Natural killer cell (primary cell): Measurements from ENCODE around the gene KLHDC1. TPM values are rescaled to one million over a fixed set of nuclear protein-coding genes. Genes with fewer than 3 reads are reported as not detected.
"Not testable (repeated sequence)": the region's sequence is repeated elsewhere in the genome, so short reads cannot be mapped to it uniquely, and the experiment has no call there.

Experiments used
- ATAC-seq, 3 donors: fragments of 150-1000 bp in 2 of 3; fragments of 200-7000 bp in 1 of 3; cut with Tn5 transposase; 1 replicate in 1 of 3; 2 replicates in 2 of 3; pipeline ENCODE4 v1.10.0; 2021; ENCODE audit warnings: mild to moderate bottlenecking in 2 of 3, moderate library complexity in 2 of 3
- DNase-seq, 2 donors: peaks; one replicate each; pipeline versions ENCODE4 v3.0.0 to v3.0.0-alpha.2; 2013 to 2021; ENCODE audit warnings: mixed read lengths in 1 of 2
- H3K27ac ChIP-seq: one replicate; pipeline ENCODE4 v1.5.1; 2013; ENCODE audit warnings: mild to moderate bottlenecking, low read length
- H3K27me3 ChIP-seq: one replicate; pipeline ENCODE4 v1.6.1; 2013; ENCODE audit warnings: low read length; ENCODE audit not compliant: control insufficient read depth, insufficient read depth
- H3K36me3 ChIP-seq: one replicate; pipeline ENCODE4 v1.6.1; 2013; ENCODE audit warnings: low read length; ENCODE audit not compliant: control insufficient read depth, insufficient read depth
- H3K4me1 ChIP-seq: one replicate; pipeline ENCODE4 v1.6.1; 2013; ENCODE audit warnings: low read length; ENCODE audit not compliant: control insufficient read depth, insufficient read depth
- H3K4me3 ChIP-seq: one replicate; pipeline ENCODE4 v1.5.1; 2013; ENCODE audit warnings: low read length
- H3K9me3 ChIP-seq: one replicate; pipeline ENCODE4 v1.6.1; 2013; ENCODE audit warnings: low read length; ENCODE audit not compliant: control insufficient read depth, insufficient read depth
- H3K27ac Mint-ChIP-seq, 2 donors: one replicate each; pipeline ENCODE4 v1.8.0; 2022; ENCODE audit warnings: mild to moderate bottlenecking in 2 of 2, mixed read lengths in 2 of 2, moderate library complexity in 1 of 2
- H3K27me3 Mint-ChIP-seq, 2 donors: one replicate each; pipeline ENCODE4 v1.8.0; 2022; ENCODE audit warnings: low read depth in 2 of 2, mixed read lengths in 2 of 2
- H3K36me3 Mint-ChIP-seq: one replicate; pipeline ENCODE4 v1.8.0; 2022; ENCODE audit warnings: mixed read lengths
- H3K4me1 Mint-ChIP-seq, 2 donors: one replicate each; pipeline ENCODE4 v1.8.0; 2022; ENCODE audit warnings: mixed read lengths in 2 of 2
- H3K4me3 Mint-ChIP-seq: one replicate; pipeline ENCODE4 v1.8.0; 2022; ENCODE audit warnings: mild to moderate bottlenecking, moderate library complexity, mixed read lengths
- H3K9me3 Mint-ChIP-seq, 2 donors: one replicate each; pipeline ENCODE4 v1.8.0; 2022; ENCODE audit warnings: mixed read lengths in 2 of 2
- CTCF ChIP-seq: fragments of 200-600 bp; IDR thresholded peaks from one replicate; pipeline ENCODE4 v1.8.0; 2022; ENCODE audit warnings: antibody characterized with exemption
- WGBS: methylation state at CpG from one replicate; pipeline ENCODE4 v1.1.7; 2013; ENCODE audit warnings: missing lambda C conversion rate; ENCODE audit not compliant: insufficient coverage; 5-methylcytosine and 5-hydroxymethylcytosine counted together
- intact Hi-C: fragments of 100-400 bp; cut with micrococcal nuclease; formaldehyde crosslinking; loops from one replicate; pipeline ENCODE4 v1.14.2; 2022
- total RNA-seq, 4 donors: library from RNA; stranded (reverse); fragments of 120-200 nt in 1 of 4; gene quantifications; one replicate each; pipeline versions ENCODE4 v1.2.3 to v1.2.4, GENCODE V29; 2013 to 2022

Gene KLHDC1
- total RNA-seq, 3 donors from 2014 or later (not counting 1 experiment from before 2014, with no cell fraction given) = 6.3 to 7.0 (median 6.9) TPM

DNA sequence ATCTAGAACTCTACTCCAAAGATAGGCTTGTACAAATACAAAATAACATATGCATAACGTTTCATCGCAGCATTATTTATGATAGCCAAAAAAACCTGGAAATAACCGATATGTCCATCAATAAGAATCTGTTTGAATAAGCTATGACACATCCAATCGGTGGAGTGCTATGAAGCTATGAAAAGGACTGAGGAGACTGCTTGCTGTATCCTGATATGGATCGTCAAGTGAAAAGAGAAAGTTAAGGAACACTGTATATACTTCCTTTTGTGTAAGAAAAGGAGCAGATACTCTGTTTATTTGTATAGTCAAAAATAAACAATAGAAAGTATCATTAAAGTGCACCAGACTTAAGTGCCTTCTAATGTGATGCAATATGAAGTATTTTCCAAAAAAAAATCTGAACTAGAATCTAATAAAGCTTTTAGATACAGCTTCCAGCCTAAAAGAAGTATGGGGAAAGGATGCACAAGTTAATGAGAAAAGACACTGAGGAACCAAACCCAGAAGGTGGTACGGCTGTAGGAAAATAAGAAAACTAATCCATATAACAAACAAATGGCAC is 645 bp upstream of the KLHDC1 start:
- no peaks in the 10 kb centered on the region for H3K36me3 ChIP-seq
- no peaks in the 10 kb centered on the region for H3K27me3 ChIP-seq
- intact Hi-C loops = loop anchor here (2.0 kb wide), 2 partner anchors 71 to 77 kb away; partner anchors contain the start of genes KLHDC2, MGAT2 and RPL36AL
- H3K4me1 ChIP-seq = peaks cover 15% of the 10 kb centered on the region
- Mint-ChIP-seq H3K36me3 (no peaks in the 10 kb centered on the region), H3K4me1 (peaks cover 30 to 38% of the 10 kb centered on the region in 2 donors), H3K27ac (peak overlapping the region; percentile 76 to 86), H3K9me3 (no peaks in the 10 kb centered on the region), H3K4me3 (peak overlapping the region; percentile 82), H3K27me3 (no peaks in the 10 kb centered on the region)
- WGBS = 86% methylated on average over 5 of the region's 6 CpGs
- peak overlapping the region; percentile 65 for H3K4me3 ChIP-seq
- ATAC-seq = no peak
- TF ChIP-seq CTCF = no peak
- no peak for DNase-seq
- no peaks in the 10 kb centered on the region for H3K9me3 ChIP-seq
- peak overlapping the region; percentile 66 for H3K27ac ChIP-seq

DNA sequence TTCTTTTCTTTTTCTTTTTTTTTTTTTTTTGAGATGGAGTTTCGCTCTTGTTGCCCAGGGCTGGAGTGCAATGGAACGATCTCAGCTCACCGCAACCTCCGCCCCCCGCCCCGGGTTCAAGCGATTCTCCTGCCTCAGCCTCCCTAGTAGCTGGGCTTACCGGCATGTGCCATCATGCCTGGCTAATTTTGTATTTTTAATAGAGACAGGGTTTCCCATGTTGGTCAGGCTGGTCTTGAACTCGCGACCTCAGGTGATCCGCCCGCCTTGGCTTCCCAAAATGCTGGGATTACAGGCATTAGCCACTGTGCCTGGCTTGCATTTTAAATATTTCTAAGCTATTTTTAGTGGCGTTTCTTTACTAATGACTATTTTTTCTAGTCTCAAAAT is 810 bp downstream of the KLHDC1 start:
- ATAC-seq, H3K4me1 ChIP-seq, H3K36me3 ChIP-seq, H3K27me3 ChIP-seq, H3K27me3 Mint-ChIP-seq, H3K36me3 Mint-ChIP-seq, H3K9me3 ChIP-seq, DNase-seq, H3K9me3 Mint-ChIP-seq: not testable (repeated sequence)
- peak overlapping the region; percentile 65 for H3K4me3 ChIP-seq
- Mint-ChIP-seq H3K27ac (peak overlapping the region; percentile 76 to 86), H3K4me3 (peak overlapping the region; percentile 82), H3K4me1 (peaks cover 23 to 24% of the 10 kb centered on the region in 2 donors)
- intact Hi-C loops = loop anchor here (2.0 kb wide), 2 partner anchors 73 to 75 kb away; partner anchors contain the start of genes KLHDC2, MGAT2 and RPL36AL
- H3K27ac ChIP-seq = peak overlapping the region; percentile 66
- WGBS = 20% methylated on average over 12 of the region's 13 CpGs

GRCh38 chr14:49702725-49703124 is 9.8 kb downstream of the KLHDC1 start:
- no peaks in the 10 kb centered on the region for H3K36me3 Mint-ChIP-seq
- no peaks in the 10 kb centered on the region for H3K9me3 ChIP-seq
- peak in 1 of 3 donors; percentile 49 for ATAC-seq
- H3K4me1 Mint-ChIP-seq = peaks cover 7 to 13% of the 10 kb centered on the region in 2 donors
- WGBS = 9% methylated on average over 2 of the region's 4 CpGs
- H3K4me3 ChIP-seq = no peak overlapping the region
- H3K27ac Mint-ChIP-seq = peak overlapping the region in 1 of 2 donors; percentile 23
- no peaks in the 10 kb centered on the region for H3K4me1 ChIP-seq
- no peak overlapping the region for H3K27ac ChIP-seq
- intact Hi-C loops = no loop called here
- H3K9me3 Mint-ChIP-seq = no peaks in the 10 kb centered on the region
- no peak for DNase-seq
- no peak for TF ChIP-seq CTCF
- H3K36me3 ChIP-seq = peaks cover 3% of the 10 kb centered on the region
- no peaks in the 10 kb centered on the region for H3K27me3 Mint-ChIP-seq
- no peak overlapping the region for H3K4me3 Mint-ChIP-seq
- H3K27me3 ChIP-seq = no peaks in the 10 kb centered on the region

DNA sequence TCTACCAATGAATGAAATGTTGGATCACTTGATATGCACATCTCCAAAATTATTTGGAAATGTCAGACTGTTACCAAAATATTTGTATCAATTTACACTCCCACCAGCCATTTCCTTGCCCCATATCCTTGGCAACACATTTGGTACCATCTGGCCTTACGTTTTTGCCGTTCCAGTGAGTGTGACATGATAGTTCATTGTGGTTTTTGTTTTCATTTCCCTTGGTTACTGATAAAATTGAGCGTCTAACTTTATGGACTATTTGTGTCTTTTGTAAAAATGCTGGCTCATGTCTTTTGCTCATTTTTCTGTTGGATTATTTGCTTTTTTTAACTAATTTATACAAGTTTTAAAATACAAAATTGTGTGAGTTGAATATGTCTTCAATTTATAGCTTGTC is 11.0 kb downstream of the KLHDC1 start:
- Histone ChIP-seq H3K4me1 (no peaks in the 10 kb centered on the region), H3K36me3 (peaks cover 3% of the 10 kb centered on the region), H3K9me3 (no peaks in the 10 kb centered on the region), H3K4me3 (no peak overlapping the region), H3K27me3 (no peaks in the 10 kb centered on the region), H3K27ac (no peak overlapping the region)
- no peaks in the 10 kb centered on the region for H3K27me3 Mint-ChIP-seq
- intact Hi-C loops = no loop called here
- 27% methylated on average over 3 of the region's 3 CpGs for WGBS
- ATAC-seq (no peak), DNase-seq (no peak)
- no peaks in the 10 kb centered on the region for H3K9me3 Mint-ChIP-seq
- TF ChIP-seq CTCF = no peak
- peak overlapping the region; percentile 9 to 29 for H3K27ac Mint-ChIP-seq
- H3K4me3 Mint-ChIP-seq = no peak overlapping the region
- H3K36me3 Mint-ChIP-seq = no peaks in the 10 kb centered on the region
- peaks cover 7 to 13% of the 10 kb centered on the region in 2 donors for H3K4me1 Mint-ChIP-seq

DNA sequence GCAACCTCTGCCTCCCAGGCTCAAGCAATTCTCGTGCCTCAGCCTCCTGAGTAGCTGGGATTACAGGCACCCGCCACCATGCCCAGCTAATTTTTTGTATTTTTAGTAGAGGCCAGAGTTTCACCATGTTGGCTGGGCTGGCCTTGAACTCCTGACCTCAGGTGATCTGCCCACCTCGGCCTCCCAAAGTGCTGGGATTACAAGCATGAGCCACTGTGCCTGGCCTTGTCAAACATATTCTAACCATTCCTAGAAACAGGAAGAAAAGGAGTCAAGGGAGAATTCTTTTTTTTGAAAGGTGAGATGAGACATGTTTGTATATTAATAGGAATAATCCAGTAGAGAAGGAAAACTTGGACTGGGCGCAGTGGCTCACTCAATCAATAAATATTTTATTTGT is 11.6 kb downstream of the KLHDC1 start:
- WGBS = 79% methylated on average over 3 of the region's 4 CpGs
- H3K27me3 Mint-ChIP-seq, H3K9me3 ChIP-seq, DNase-seq, H3K27me3 ChIP-seq, H3K9me3 Mint-ChIP-seq, H3K27ac ChIP-seq, intact Hi-C loops, H3K27ac Mint-ChIP-seq, H3K36me3 Mint-ChIP-seq, H3K36me3 ChIP-seq, H3K4me3 ChIP-seq, H3K4me1 ChIP-seq, H3K4me3 Mint-ChIP-seq, ATAC-seq: not testable (repeated sequence)
- H3K4me1 Mint-ChIP-seq = peaks cover 7 to 13% of the 10 kb centered on the region in 2 donors

- H3K4me1 Mint-ChIP-seq, H3K4me3 ChIP-seq, H3K27ac ChIP-seq, ATAC-seq, H3K36me3 ChIP-seq, H3K4me1 ChIP-seq, H3K4me3 Mint-ChIP-seq, H3K27me3 Mint-ChIP-seq, intact Hi-C loops, H3K9me3 ChIP-seq, H3K27me3 ChIP-seq, H3K9me3 Mint-ChIP-seq, DNase-seq, H3K27ac Mint-ChIP-seq: not testable (repeated sequence)
- WGBS = 98% methylated on average over 10 of the region's 11 CpGs
- peaks cover 10% of the 10 kb centered on the region for H3K36me3 Mint-ChIP-seq
These were observed 18.1 kb downstream of the KLHDC1 start for GRCh38 chr14:49710993-49711392.
